Testis (tissue), 2 donors: Measurements from ENCODE around the gene OR4D10.

ENCODE experiments used
- POLR2A ChIP-seq: fragments of 450-650 bp; IDR thresholded peaks from one replicate; pipeline ENCODE4 v1.6.1; 2017; ENCODE audit warnings: antibody characterized with exemption, mild to moderate bottlenecking, moderate library complexity
- TF ChIP-seq, protein P1 (sequence below), 3 experiments: fragments of 450-650 bp in 2 of 3; fragments of 200-600 bp in 1 of 3; sonication (generic) in 1 of 3; IDR thresholded peaks; one replicate each; pipeline ENCODE4 v1.5.1; 2016 to 2019; ENCODE audit warnings: antibody characterized with exemption in 3 of 3, mild to moderate bottlenecking in 2 of 3, moderate library complexity in 1 of 3

DNA sequence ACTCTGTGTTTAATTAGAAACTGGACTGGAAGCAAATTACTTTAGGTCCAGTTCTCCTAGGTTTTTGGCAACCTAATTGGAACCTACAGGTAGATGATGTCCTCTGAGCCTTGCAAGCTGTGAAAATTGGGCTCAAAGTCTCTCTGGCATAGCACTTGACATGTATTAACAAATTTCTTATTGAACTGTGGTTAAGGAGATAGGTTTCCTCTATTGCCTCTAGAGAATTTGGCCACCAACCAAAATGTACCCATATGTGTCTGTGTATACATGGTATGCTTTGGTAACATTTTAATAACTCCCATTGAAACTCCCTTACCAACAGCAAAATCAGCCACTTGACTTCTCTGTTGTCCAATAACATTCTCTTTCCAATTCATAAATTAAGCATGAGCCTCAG lies at the start of gene OR4D10:
- TF ChIP-seq POLR2A = no peak
- TF ChIP-seq, protein P1, sequence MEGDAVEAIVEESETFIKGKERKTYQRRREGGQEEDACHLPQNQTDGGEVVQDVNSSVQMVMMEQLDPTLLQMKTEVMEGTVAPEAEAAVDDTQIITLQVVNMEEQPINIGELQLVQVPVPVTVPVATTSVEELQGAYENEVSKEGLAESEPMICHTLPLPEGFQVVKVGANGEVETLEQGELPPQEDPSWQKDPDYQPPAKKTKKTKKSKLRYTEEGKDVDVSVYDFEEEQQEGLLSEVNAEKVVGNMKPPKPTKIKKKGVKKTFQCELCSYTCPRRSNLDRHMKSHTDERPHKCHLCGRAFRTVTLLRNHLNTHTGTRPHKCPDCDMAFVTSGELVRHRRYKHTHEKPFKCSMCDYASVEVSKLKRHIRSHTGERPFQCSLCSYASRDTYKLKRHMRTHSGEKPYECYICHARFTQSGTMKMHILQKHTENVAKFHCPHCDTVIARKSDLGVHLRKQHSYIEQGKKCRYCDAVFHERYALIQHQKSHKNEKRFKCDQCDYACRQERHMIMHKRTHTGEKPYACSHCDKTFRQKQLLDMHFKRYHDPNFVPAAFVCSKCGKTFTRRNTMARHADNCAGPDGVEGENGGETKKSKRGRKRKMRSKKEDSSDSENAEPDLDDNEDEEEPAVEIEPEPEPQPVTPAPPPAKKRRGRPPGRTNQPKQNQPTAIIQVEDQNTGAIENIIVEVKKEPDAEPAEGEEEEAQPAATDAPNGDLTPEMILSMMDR (IDR thresholded peaks at IDR 0.05) = no peak
